GM13977 (cell line): Measurements from ENCODE around the gene CFAP61.
"Not testable (repeated sequence)": the region's sequence is repeated elsewhere in the genome, so short reads cannot be mapped to it uniquely, and the experiment has no call there.

Experiments
- DNase-seq: peaks from one replicate; pipeline ENCODE4 v3.0.0; 2012; ENCODE audit warnings: low spot score
- in situ Hi-C: fragments of 300-500 bp; cut with MboI; formaldehyde crosslinking; loops from one replicate; pipeline ENCODE4 v1.12.0; 2022; ENCODE audit warnings: low sequenced_read_pairs, low pct_unique_long_range_greater_than_20kb, mixed read lengths, inconsistent platforms; ENCODE audit not compliant: unreplicated experiment
- TF ChIP-seq, protein P1 (sequence below): IDR thresholded peaks from 2 replicates; pipeline ENCODE4 v1.5.1; 2012; ENCODE audit warnings: mild to moderate bottlenecking, control low read depth; ENCODE audit not compliant: insufficient read depth; ENCODE audit errors: extremely low read depth, missing control alignments

CFAP61 gene

DNA sequence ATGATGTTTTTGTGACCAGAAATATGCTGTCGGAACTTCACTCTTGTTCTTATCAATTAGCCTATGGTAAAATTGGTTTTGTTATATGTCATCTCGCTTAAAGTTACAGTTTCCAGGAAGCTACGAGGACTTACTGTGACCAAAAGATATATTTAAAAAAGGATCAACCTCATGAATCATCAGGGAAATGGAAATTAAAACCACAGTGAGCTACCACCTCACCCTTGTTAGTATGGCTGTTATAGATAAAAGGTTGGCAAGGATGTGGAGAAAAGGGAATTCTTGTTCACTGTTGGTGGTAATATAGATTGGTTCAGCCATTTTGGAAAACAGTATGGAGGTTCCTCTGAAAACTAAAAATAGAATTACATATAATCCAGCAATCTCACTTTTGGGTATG lies 301.2 kb downstream of the CFAP61 start:
- no peak for DNase-seq
- in situ Hi-C loops: loop anchor here (25.0 kb wide), 2 partner anchors 759 to 1159 kb away; partner anchors contain the start of genes LINC00237 and NKX2-2
- TF ChIP-seq, protein P1, sequence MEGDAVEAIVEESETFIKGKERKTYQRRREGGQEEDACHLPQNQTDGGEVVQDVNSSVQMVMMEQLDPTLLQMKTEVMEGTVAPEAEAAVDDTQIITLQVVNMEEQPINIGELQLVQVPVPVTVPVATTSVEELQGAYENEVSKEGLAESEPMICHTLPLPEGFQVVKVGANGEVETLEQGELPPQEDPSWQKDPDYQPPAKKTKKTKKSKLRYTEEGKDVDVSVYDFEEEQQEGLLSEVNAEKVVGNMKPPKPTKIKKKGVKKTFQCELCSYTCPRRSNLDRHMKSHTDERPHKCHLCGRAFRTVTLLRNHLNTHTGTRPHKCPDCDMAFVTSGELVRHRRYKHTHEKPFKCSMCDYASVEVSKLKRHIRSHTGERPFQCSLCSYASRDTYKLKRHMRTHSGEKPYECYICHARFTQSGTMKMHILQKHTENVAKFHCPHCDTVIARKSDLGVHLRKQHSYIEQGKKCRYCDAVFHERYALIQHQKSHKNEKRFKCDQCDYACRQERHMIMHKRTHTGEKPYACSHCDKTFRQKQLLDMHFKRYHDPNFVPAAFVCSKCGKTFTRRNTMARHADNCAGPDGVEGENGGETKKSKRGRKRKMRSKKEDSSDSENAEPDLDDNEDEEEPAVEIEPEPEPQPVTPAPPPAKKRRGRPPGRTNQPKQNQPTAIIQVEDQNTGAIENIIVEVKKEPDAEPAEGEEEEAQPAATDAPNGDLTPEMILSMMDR: no peak

DNA sequence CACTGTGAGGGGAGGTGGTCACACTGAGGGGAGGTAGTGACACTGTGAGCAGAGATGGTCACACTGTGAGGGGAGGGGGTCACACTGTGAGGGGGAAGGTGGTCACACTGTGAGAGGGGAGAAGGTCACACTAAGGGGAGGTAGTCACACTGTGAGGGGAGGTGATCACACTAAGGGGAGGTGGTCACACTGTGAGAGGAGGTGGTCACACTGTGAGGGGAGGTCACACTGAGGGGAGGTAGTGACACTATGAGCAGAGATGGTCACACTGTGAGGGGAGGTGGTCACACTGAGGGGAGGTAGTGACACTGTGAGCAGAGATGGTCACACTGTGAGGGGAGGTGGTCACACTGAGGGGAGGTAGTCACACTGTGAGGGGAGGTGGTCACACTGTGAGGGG lies 303.2 kb downstream of the CFAP61 start:
- DNase-seq: not testable (repeated sequence)
- in situ Hi-C loops: loop anchor here (25.0 kb wide), 2 partner anchors 757 to 1157 kb away; partner anchors contain the start of genes LINC00237 and NKX2-2

DNA sequence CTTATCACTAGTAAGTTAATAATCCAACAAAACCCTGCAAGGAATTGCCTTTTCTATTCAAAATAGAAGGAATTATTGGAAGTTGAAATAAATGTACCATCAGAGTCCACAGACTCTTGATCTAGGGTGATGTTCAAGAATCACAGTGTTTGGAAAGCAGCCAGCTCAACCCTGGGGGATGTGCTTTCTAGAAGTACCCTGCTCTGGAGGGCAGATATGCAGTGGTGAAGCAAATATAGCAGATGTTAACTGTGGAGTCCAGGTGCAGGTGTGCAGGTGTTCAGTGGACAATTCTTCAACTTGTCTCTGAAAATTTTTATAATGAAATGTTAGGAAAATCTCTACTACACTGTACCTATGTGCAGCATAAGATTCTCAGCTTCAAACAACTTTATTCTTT lies 306.5 kb downstream of the CFAP61 start:
- TF ChIP-seq, protein P1: no peak
- in situ Hi-C loops: loop anchor here (25.0 kb wide), 2 partner anchors 754 to 1154 kb away; partner anchors contain the start of genes LINC00237 and NKX2-2

DNA sequence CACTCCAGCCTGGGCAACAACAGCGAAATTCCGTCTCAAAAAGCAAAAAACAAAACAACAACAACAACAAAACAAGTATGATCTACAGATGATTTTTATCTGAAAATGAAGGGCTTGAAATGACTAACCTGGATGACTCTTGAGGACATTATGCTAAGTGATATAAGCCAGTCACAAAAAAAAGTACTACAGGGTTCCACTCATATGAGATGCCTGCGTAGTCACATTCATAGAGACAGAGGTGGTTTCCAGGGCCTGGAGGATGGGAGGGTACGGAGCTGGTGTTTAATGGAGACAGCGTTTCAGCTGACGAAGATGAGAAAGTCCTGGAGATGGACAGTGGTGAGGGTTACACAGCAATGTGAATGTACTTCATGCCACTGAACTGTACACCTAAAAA lies 307.3 kb downstream of the CFAP61 start:
- in situ Hi-C loops: loop anchor here (10.0 to 25.0 kb wide), 3 partner anchors 205 to 1153 kb away; partner anchors contain the start of genes LINC00237 and NKX2-2
- no peak for DNase-seq
- TF ChIP-seq, protein P1: no peak

More for the DNA sequence above, 306.5 kb downstream of the CFAP61 start:
- no peak for DNase-seq

DNA sequence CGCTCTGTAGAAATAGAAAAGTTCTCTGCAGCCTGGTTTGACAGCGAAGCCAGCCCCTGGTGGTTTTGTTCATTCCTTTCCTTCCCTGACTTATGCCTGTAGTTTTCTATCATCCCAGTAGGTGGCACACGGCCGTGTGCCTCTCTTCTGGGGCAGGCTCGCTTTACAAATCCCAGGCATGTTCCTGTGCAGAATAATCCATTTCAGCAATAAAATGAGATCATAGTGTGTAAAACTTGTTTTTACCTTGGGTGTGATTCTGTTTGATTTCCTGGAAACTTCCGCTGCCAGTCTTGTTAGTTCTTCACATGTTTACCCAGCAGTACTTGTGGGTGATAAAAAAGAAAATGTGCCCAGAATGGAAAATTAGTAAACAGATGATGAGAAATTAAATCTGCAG lies 308.1 kb downstream of the CFAP61 start:
- TF ChIP-seq, protein P1: peak; percentile 78
- peak; percentile 73 for DNase-seq
- in situ Hi-C loops: loop anchor here (10.0 to 25.0 kb wide), 3 partner anchors 204 to 1152 kb away; partner anchors contain the start of genes LINC00237 and NKX2-2

DNA sequence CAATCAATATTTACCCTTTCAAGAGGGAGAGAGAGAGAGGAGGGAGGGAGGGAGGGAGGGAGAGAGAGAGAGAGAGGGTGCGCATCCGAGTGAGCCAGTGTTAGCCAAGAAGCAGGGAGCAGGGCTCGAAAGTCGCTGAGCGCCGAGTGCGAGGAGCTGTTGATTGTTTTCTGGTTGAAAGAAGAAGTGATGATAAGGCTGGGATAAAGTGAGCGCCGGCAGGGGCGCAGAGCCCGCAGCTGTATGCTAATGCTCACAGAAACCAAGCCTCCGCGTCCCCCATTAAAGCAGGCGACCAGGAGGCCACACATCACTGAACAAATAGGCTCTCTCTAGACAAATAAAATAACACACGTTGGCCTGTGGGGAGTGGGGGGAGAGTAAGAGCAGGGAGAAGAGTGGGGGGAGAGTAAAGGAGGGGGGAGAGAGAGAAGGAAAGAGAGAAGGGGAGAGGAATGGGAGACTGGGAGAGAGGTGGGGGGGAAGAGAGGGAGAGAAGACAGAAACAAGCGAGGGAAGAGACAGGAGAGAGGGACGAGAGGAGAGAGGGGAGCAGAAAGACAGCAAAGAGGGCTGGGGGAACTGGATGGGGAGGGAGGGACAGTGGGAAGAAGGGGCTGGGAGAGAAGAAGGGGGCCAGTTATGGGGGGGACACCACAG lies 310.6 kb downstream of the CFAP61 start:
- DNase-seq: peak; percentile 51
- in situ Hi-C loops: loop anchor here (10.0 to 25.0 kb wide), 3 partner anchors 202 to 1149 kb away; partner anchors contain the start of genes LINC00237 and NKX2-2

More for the DNA sequence above, 310.6 kb downstream of the CFAP61 start:
- TF ChIP-seq, protein P1: no peak
